ENCODE measurements around the gene IMP3. TPM values are rescaled to one million over a fixed set of nuclear protein-coding genes. Genes with fewer than 3 reads are reported as not detected.

IMP3 gene
- total RNA-seq, 1 donor from 2014 or later = 54.9 TPM

- Histone ChIP-seq H3K36me3 (peaks cover 7% of the 10 kb centered on the region), H3K4me3 (no peak overlapping the region), H3K9me3 (no peaks in the 10 kb centered on the region), H3K4me1 (peaks cover 36% of the 10 kb centered on the region), H3K27me3 (no peaks in the 10 kb centered on the region), H3K27ac (no peak overlapping the region)
- no peak for TF ChIP-seq CTCF (IDR thresholded peaks at IDR 0.05)
- intact Hi-C loops (cut with DNase I) = no loop called here
- DNase-seq (no peak), ATAC-seq (no peak)
Observed at GRCh38 chr15:75641603-75642002, 1.6 kb upstream of the IMP3 start.

- H3K27ac ChIP-seq = no peak overlapping the region
- intact Hi-C loops (cut with DNase I) = no loop called here
- peaks cover 32% of the 10 kb centered on the region for H3K4me1 ChIP-seq
- H3K36me3 ChIP-seq = peaks cover 7% of the 10 kb centered on the region
- ATAC-seq (no peak), DNase-seq (no peak)
- H3K9me3 ChIP-seq = no peaks in the 10 kb centered on the region
- H3K4me3 ChIP-seq = no peak overlapping the region
- TF ChIP-seq CTCF (IDR thresholded peaks at IDR 0.05) = no peak
- H3K27me3 ChIP-seq = no peaks in the 10 kb centered on the region
Observed at GRCh38 chr15:75641179-75641503, 1.1 kb upstream of the IMP3 start.

- H3K27ac ChIP-seq = peak overlapping the region; percentile 98
- TF ChIP-seq CTCF (IDR thresholded peaks at IDR 0.05) = no peak
- H3K4me3 ChIP-seq = peak overlapping the region; percentile 96
- intact Hi-C loops (cut with DNase I) = no loop called here
- ATAC-seq (peak; percentile 26), DNase-seq (peak; percentile 80)
- H3K36me3 ChIP-seq = peaks cover 7% of the 10 kb centered on the region
- H3K9me3 ChIP-seq = no peaks in the 10 kb centered on the region
- peaks cover 27% of the 10 kb centered on the region for H3K4me1 ChIP-seq
- H3K27me3 ChIP-seq = no peaks in the 10 kb centered on the region
Observed at GRCh38 chr15:75640483-75641178, 607 bp upstream of the IMP3 start.

GRCh38 chr15:75639191-75639708, 774 bp downstream of the IMP3 start:
- intact Hi-C loops (cut with DNase I) = no loop called here
- Histone ChIP-seq H3K27ac (peak overlapping the region; percentile 98), H3K4me3 (peak overlapping the region; percentile 96), H3K27me3 (no peaks in the 10 kb centered on the region), H3K36me3 (peaks cover 7% of the 10 kb centered on the region), H3K4me1 (peaks cover 27% of the 10 kb centered on the region), H3K9me3 (no peaks in the 10 kb centered on the region)
- ATAC-seq = no peak
- no peak for DNase-seq
- no peak for TF ChIP-seq CTCF (IDR thresholded peaks at IDR 0.05)

GRCh38 chr15:75637245-75638009, 2.6 kb downstream of the IMP3 start:
- DNase-seq = no peak
- intact Hi-C loops (cut with DNase I) = no loop called here
- Histone ChIP-seq H3K36me3 (peaks cover 7% of the 10 kb centered on the region), H3K9me3 (no peaks in the 10 kb centered on the region), H3K27me3 (no peaks in the 10 kb centered on the region), H3K4me1 (peaks cover 27% of the 10 kb centered on the region), H3K27ac (peak overlapping the region; percentile 98), H3K4me3 (peak overlapping the region; percentile 96)
- no peak for ATAC-seq
- no peak for TF ChIP-seq CTCF (IDR thresholded peaks at IDR 0.05)

All from upper lobe of right lung (tissue), 1 donor.